LHCN-M2 (cell line): ENCODE measurements around the gene SLC35F6. TPM values are rescaled to one million over a fixed set of nuclear protein-coding genes. Genes with fewer than 3 reads are reported as not detected.
"Not testable (repeated sequence)": the region's sequence is repeated elsewhere in the genome, so short reads cannot be mapped to it uniquely, and the experiment has no call there.

Experiments
- DNase-seq: peaks from one replicate; pipeline ENCODE4 v3.0.0-alpha.2; 2012; ENCODE audit warnings: low read depth
- total RNA-seq: library from RNA; depleted of rRNA; stranded (reverse); fragments of >200 nt; gene quantifications from 2 replicates; pipeline ENCODE4 v1.2.3, GENCODE V29; 2014

SLC35F6 gene
- total RNA-seq, 1 experiment from 2014 or later: 34.8 TPM

GRCh38 chr2:26782876-26783704 lies 19.0 kb downstream of the SLC35F6 start:
- DNase-seq: no peak

GRCh38 chr2:26784570-26785234 lies 20.6 kb downstream of the SLC35F6 start:
- no peak for DNase-seq

- DNase-seq: peak; percentile 100
Measured at GRCh38 chr2:26785431-26786206, 21.5 kb downstream of the SLC35F6 start, which contains the start of gene CENPA. Gene CENPA (plus strand): TSS chr2:26786056. CDS start chr2:26786197, 141 bp downstream.

- DNase-seq: peak; percentile 17
Measured at GRCh38 chr2:26786207-26787028, 22.3 kb downstream of the SLC35F6 start.

GRCh38 chr2:26792720-26793119 lies 28.6 kb downstream of the SLC35F6 start:
- no peak for DNase-seq

- DNase-seq: no peak
Measured at GRCh38 chr2:26793518-26793917, 29.4 kb downstream of the SLC35F6 start.

GRCh38 chr2:26795135-26795534 lies 31.1 kb downstream of the SLC35F6 start:
- not testable (repeated sequence) for DNase-seq

- DNase-seq: no peak
Measured at GRCh38 chr2:26801328-26801727, 37.2 kb downstream of the SLC35F6 start.

- DNase-seq: no peak
Measured at GRCh38 chr2:26801796-26802195, 37.7 kb downstream of the SLC35F6 start.

GRCh38 chr2:26805241-26805676 lies 41.2 kb downstream of the SLC35F6 start:
- peak; percentile 79 for DNase-seq

GRCh38 chr2:26807788-26808460 lies 43.8 kb downstream of the SLC35F6 start:
- peak; percentile 29 for DNase-seq

- DNase-seq: no peak
Measured at GRCh38 chr2:26809211-26809610, 45.1 kb downstream of the SLC35F6 start.

GRCh38 chr2:26809876-26810577 lies 45.9 kb downstream of the SLC35F6 start:
- DNase-seq: no peak

GRCh38 chr2:26811261-26811660 lies 47.2 kb downstream of the SLC35F6 start:
- no peak for DNase-seq

GRCh38 chr2:26811791-26812694 lies 48.0 kb downstream of the SLC35F6 start:
- DNase-seq: no peak

- DNase-seq: no peak
Measured at GRCh38 chr2:26812731-26813130, 48.6 kb downstream of the SLC35F6 start.

GRCh38 chr2:26814072-26814765 lies 50.1 kb downstream of the SLC35F6 start:
- DNase-seq: not testable (repeated sequence)

- DNase-seq: no peak
Measured at GRCh38 chr2:26816893-26817292, 52.8 kb downstream of the SLC35F6 start.
